Stimulated activated CD4-positive, alpha-beta T cell treated with anti-CD3 and anti-CD28 coated beads, Interleukin-15, amount 100 ng/mL, for 1 hour (primary cell): ENCODE results near the gene DARS2.
A peak's percentile ranks its signal among the peaks of the same experiment; 100 is the strongest.
"Not testable (repeated sequence)": the region's sequence is repeated elsewhere in the genome, so short reads cannot be mapped to it uniquely, and the experiment has no call there.

Experiments
- DNase-seq, 2 donors: peaks; one replicate each; pipeline ENCODE4 v3.0.0-alpha.2; 2020; ENCODE audit warnings: low read depth in 1 of 2, low spot score in 1 of 2

Gene DARS2

GRCh38 chr1:173861731-173862145 is 37.3 kb downstream of the DARS2 start:
- DNase-seq = no peak

- DNase-seq = peak in 1 of 2 donors; percentile 20
Observed at GRCh38 chr1:173862146-173862768, 37.8 kb downstream of the DARS2 start.

DNA sequence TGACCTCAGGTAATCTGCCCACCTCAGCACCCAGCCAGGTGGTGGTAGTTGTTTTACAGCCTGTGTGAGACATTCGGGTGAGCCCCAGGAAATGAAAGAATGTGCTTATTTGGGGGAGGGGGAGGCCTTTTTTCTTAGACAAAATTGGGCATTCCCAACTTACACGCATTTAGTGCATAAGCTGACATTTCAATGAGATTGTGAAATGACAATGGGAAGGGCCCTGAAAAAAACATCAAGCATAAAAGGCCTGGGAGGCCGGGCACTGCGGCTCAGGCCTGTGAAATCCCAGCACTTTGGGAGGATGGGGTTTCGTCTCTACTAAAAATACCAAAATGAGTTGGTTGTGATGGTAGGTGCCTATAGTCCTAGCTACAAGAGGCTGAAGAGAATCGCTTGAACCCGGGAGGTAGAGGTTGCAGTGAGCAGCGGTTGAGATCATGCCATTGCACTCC is 38.3 kb downstream of the DARS2 start:
- no peak for DNase-seq

- no peak for DNase-seq
Observed at GRCh38 chr1:173863224-173864161, 39.0 kb downstream of the DARS2 start.

DNA sequence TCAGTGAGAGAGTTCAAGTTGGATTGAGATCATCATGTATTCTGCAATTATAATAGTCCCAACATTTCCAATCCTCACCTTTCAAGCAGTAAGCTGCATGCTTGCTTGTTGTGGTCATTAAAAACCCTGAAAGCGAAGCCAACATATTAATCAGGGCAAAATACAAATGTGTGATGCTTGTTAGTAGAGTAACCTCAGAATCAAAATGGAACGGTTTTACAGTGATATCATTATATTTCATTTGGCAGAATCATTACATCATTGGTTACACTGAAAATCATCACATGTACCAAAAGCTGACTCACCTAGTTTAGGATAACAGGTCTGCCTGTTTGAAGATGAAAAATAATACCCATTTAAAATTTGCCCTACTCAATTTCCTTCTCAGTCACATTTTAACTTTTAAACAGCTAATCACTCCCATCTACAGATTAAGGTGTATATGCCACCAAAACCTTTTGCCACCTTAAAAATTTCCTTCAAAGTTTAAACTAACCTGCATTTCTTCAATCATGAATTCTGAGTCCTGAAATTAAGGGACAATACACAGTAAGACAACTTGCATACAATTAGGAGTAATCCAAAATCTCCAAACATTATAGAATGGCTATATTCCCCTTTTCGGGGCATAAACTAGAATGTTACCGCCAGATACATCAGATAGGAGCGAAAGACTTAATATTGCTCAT is 39.9 kb downstream of the DARS2 start:
- no peak for DNase-seq

GRCh38 chr1:173865468-173866164 is 41.1 kb downstream of the DARS2 start:
- no peak for DNase-seq

GRCh38 chr1:173866413-173867115 is 42.1 kb downstream of the DARS2 start:
- no peak for DNase-seq

GRCh38 chr1:173867141-173867752 is 42.8 kb downstream of the DARS2 start:
- peak in 1 of 2 donors; percentile 46 for DNase-seq

DNA sequence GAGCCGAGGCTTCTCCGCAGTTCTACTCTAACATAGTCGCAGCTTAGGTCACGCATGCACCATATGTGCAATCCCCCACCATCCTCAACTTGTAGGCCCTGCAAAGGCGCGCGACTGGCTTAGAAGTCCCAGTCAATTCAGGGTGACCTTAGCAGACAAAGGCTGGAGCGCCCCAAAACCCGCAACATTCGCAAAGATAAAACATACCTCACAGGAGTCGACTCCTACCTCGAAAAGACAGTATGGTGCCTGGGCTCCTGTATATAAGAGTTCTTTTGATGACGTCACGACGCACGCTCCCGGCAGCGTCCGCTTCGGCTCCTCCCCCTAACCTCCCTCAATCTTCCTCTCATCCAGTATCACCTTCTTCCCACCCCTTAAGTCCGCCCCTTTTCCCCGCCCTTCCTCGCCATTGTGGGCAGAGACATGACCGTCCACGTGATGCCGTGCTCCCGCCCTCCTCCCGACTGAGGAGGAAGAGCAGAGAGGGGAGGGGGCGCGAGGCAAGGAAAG is 43.3 kb downstream of the DARS2 start, which contains the start of gene GAS5:
Gene GAS5 (minus strand): TSS at position 237 of the 513 bp plus-strand sequence.
- DNase-seq = peak; percentile 96 to 97

DNA sequence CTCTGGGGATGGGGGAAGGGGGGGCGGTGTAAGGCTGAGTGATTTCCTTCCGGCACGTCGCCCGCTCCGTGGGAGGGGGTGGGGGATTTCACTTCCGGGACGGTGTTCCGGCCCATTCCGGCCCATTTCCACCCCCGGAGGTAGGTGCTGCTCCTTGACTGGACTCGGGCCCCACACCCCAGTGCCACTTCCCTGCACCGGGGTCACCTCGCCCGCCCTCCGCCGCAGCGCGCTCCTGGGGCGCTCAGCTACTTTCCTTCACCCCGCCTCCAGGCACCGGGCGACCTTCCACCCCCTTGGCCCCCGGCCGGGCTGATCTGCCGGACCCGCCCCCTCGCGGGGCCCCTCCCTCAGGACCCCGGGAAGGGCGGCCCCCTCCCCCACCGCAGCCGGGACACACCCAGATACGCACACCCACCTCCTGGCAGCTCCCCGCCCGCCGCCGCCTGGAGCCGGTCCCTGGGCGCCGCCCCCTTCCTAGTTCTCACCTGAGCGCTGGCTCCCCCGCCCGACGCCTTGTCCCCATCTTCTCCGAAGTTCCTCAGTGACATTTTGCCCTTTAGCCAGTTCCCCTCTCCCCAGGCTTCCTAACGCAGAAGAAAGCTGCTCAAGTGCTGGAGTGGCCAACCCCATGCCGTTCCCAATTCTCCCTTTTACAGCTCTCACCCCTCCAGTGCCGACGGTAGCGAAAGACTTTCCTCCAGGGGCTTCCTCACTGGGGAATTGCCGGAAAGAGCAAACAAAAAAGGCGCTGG is 44.0 kb downstream of the DARS2 start, which contains the start of gene ZBTB37:
Gene ZBTB37 (plus strand): TSS at position 115 of the 755 bp plus-strand sequence. CDS start 1,846 bp downstream, outside the sequence.
- peak; percentile 87 to 90 for DNase-seq

GRCh38 chr1:173869021-173869359 is 44.5 kb downstream of the DARS2 start:
- DNase-seq = no peak

- DNase-seq = no peak
Observed at GRCh38 chr1:173870252-173871075, 46.0 kb downstream of the DARS2 start.

- no peak for DNase-seq
Observed at GRCh38 chr1:173871091-173871490, 46.6 kb downstream of the DARS2 start.

GRCh38 chr1:173871500-173871899 is 47.0 kb downstream of the DARS2 start:
- DNase-seq = no peak

- no peak for DNase-seq
Observed at GRCh38 chr1:173876732-173877131, 52.3 kb downstream of the DARS2 start.

- DNase-seq = no peak
Observed at GRCh38 chr1:173878251-173878650, 53.8 kb downstream of the DARS2 start.

DNA sequence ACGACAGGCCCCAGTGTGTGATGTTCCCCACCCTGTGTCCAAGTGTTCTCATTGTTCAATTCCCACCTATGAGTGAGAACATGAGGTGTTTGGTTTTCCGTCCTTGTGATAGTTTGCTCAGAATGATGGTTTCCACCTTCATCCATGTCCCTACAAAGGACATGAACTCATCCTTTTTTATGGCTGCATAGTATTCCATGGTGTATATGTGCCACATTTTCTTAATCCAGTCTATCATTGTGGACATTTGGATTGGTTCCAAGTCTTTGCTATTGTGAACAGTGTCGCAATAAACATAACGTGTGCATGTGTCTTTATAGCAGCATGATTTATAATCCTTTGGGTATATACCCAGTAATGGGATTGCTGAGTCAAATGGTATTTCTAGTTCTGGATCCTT is 56.6 kb downstream of the DARS2 start:
- DNase-seq = not testable (repeated sequence)

GRCh38 chr1:173884701-173885100 is 60.2 kb downstream of the DARS2 start:
- no peak for DNase-seq
